ENCODE measurements around the gene CREB5.
A peak's percentile ranks its signal among the peaks of the same experiment; 100 is the strongest.

Gene CREB5

GRCh38 chr7:28480595-28480994, 68.3 kb downstream of the CREB5 start:
- no peak for DNase-seq

GRCh38 chr7:28481091-28481926, 69.0 kb downstream of the CREB5 start:
- DNase-seq = no peak

DNA sequence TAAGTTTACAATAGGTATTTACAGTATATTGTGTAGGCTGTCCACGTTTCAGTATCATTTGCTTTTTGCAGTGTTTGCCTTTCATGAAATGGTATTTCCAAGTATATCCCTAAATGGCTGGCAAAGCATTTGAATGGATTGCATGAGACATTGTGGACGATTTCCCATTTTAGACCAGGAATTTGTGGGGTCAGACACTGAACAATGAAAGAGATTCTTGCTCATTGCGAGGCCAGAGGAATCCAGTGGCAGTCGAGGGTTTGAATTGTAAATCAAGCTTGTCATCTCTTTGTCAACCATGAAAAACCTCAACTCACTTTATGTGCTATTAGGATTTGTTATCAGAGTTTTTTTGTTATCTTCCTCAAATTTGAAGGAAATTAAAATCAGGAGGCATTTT, 70.8 kb downstream of the CREB5 start:
- DNase-seq = no peak

GRCh38 chr7:28483908-28484605, 71.7 kb downstream of the CREB5 start:
- no peak for DNase-seq

DNA sequence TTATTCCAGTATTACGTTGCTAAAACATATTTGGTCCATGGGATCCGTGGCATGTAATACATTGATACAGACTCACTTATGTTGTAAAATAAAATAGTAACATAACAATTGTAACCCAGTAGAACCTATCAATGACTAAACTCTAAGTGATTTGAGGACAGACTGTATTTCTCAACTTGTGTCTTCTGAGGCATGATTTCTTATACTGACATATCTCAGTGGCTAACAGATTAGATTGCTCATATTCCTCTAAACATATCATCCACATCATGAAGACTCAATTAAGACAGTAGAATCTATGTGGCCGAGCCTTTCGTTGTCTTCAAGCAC, 72.3 kb downstream of the CREB5 start:
- no peak for DNase-seq

DNA sequence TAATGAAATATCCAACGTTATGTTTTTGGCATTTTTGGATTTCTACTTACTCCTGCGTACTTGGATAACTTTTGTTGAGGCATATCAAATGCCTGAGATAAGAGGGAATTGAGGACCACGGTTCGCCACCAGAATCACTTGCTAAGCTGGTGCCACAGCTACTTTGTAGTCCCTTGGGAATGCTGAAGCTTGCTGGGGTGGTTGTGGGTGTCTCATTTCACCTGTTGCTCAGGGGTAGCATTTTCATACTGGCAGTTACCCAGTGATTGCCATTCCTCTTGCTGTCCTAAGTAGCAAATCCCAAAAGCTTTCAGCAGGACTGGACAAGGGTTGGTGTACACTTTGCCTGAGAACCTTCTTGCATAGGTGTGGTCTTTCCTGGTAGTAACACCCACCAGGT, 75.2 kb downstream of the CREB5 start:
- no peak for DNase-seq

DNA sequence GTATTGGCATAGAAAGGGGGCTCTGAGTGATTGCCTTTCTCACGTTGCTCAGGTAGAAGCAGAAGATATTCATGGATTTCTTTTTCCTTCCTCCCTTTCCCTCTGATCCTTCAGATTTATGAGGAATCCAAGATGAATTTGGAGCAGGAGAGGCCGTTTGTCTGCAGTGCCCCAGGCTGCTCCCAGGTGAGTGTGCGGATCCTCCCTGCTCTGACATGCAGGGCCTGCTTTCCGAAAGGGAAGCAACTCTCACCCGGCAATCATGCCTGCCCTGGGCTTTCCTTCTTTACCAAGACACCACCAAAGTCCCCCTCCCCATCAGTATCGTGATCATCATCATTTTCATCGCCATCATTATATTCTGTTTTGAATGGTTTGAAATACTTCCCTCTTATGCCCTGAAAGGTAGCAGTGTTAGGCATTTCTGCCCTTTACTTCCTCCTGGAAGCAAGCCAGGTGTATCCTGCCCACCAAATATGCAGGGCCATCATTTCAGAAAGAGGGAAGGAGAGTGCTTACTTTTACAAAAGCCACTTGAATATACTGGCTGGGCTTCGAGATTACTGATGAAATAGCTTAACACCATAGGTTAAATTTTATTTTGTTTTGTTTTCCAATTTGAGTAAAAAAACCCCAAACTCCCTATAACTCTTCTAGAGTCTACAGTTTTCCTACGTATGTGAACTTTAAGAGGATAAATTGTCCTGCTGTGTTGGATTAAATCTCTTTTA, 75.9 kb downstream of the CREB5 start:
- peak; percentile 68 for DNase-seq

DNA sequence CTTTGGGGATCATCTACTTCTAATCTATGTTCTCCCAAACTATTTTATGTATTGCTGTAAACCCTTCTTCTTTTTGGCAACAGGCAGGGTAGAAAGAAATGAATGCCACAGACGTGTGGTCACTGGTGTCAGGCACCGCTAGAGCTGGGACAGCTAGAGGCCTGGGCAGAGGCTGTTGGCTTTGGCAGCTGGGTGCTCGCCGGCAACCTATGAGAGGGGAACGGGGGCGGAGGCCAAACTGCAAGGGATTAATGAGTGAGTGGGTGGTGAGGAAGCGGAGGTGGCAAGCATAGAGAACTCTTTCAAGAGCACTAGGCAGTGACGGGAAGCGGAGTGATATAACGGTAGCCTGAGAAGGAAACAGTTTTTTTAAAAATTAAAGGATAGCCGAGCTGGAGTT, 78.5 kb downstream of the CREB5 start:
- DNase-seq = no peak

GRCh38 chr7:28493477-28493876, 81.2 kb downstream of the CREB5 start:
- DNase-seq = no peak

DNA sequence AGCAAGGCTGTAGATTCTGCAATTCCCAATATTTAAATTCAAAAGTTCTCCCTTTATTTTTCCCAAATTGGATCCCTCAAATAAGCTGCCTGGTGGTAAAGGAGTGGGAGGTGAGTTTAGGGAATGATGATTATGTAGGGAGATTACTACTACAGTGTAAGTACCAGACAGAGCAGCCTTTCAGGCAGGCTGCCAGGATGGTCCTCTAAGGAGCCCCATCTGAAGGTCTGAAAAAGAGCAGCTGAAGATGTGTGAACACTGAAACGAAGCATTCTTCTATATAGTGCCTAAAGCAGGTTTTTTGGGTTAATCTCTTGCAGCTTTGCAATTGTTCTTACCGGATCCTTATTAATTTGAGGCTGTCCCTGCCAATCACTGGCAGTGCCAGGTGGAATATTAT, 84.7 kb downstream of the CREB5 start:
- DNase-seq = no peak

DNA sequence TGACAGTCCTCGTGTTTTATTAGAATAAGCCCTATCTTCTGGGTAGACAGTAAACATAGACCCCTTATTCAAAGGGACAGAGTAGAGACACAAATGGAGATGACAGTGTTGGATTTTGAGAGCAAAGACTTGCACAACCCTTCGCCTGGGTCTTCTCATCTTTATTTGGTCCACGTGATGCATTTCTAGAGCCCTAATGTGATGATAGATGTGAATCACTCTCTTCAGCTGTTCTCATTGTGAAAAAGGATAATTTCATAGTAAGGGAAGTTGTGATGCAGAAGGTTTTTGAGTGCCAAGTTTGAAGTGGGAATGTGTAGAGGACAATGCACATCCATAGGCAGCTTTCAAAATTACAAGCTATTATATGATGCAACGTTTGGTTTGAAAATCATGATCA, 86.3 kb downstream of the CREB5 start:
- no peak for DNase-seq

DNA sequence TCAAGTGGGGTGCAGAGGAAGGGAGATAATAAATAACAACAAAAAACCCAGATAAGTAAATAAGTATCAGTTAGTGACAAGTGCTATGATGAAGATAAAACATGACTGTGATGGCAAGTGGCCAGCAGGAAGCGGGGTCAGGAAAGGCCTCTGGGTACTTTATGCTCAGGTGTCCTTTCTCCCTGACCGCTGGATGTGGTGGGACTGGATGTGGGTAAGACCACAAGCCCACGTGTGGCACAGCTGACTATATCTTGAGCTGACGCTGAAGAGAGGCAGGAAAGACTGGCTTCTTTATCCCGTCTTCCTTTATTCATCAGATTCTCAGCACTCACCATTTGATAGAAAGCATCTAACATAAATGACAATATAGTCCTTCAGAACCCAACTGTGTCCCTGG, 87.8 kb downstream of the CREB5 start:
- no peak for DNase-seq

DNA sequence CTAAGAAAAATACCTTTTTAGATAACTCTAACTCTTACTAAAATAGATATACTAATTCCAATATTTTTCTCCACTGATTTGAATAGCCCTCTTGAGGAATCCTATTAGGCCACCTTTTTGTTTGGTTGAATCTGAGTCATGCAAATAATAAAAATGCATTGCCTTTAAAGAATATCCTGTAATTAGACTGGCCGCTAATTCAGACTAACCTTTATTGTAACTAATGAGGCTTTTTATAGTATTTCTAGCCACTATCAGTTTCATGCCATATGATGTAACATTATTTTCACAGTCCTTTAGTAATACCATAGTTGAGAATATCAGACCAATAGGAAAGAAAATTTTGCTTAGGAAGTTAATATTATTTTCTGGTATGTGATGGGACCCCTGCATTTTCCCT, 90.1 kb downstream of the CREB5 start:
- DNase-seq = no peak

DNA sequence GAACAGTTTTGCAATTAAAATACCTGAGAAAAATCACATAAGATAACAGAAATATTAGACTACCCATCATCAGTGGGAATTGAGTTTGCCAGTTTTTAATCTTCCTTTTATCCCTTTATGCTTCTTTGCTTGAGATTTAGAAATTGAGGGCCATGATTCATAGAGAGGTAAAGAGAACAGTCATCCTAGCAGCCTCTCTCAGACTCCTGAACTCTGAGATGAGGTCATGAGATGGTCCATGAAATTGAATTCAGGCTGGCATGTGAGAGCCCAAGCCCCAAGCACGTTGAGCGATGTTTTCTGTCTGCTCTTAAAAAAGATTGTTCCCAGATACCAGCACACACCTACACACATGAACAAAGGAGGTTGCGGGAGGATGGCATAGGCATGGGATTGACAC, 91.1 kb downstream of the CREB5 start:
- no peak for DNase-seq

- no peak for DNase-seq
These were observed 92.7 kb downstream of the CREB5 start for GRCh38 chr7:28505014-28505413.

DNA sequence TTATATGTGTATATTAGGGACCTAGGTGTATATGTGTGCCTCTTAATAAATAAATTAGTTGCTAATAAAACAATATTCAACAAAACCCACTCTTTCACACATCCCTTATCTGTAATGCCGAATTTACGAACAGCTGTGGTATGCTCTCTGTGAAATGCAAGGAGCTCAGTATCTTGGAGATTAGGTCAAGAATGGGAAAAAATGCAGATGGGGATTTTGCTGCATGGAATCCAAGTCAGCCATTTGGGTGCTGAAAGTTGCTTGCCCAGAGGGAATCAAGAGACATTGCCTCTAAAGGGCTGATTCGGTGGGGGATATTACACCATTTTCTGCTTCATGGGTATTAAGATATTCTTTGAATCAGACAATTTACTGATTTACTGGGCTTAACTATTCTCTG, 93.5 kb downstream of the CREB5 start:
- DNase-seq = no peak

- DNase-seq = no peak
These were observed 95.4 kb downstream of the CREB5 start for GRCh38 chr7:28507525-28508282.

DNA sequence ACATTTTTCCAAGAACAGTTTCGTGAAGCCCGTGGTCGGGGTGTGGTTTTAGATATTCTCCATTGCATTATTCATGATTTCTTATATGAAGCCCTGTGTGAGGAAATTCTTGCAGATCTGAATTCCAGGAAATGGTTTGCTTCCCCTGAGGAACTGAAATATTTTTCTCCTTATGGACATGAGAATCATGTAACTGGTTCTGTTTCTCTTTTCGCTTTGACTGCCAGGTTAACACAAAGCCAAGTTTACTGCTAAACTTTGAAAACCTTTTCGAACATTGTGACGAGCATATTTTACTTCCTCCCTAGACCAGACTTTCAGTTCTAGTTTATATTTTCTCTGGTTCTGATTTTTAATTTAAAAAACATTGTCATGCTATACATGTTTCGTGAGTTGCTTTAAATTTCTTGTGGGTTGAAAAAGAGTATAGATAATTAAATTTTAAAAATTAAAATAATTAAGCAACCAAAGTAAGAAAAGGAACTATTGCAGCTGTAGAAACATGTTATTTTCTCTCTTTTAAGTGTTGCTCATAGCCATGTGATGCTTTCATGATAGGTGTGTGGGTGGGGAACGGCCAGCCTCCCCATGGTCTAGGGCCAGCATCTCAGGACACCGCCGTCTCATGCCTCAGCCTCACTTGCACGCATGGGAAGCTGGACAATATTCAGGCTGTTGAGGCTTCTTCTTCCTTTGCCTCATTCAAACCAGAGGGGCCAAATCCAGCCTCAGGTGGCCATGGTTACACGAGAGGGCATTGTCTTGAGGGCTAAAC, 97.1 kb downstream of the CREB5 start:
- no peak for DNase-seq

DNA sequence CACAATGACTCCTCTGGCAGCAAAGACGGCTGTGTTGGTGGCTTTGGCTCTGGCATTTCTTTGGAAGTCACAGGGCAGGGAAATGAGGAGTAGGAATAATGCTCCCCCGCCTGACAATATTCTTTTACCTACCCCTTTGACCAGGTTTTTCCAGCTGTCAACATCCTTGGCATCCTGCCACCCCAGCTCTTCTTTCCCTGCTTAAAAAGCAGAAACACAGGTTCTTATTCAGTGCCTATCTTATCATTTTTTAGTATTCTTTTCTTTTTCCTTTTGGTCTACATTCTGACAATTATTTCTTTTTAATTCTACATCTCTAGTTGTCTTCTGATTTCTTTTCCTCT, 97.7 kb downstream of the CREB5 start:
- no peak for DNase-seq

GRCh38 chr7:28512668-28513440, 100.5 kb downstream of the CREB5 start:
- no peak for DNase-seq

- no peak for DNase-seq
These were observed 104.3 kb downstream of the CREB5 start for GRCh38 chr7:28516390-28517172.
